Gastroesophageal sphincter (tissue), 4 donors: ENCODE measurements around the gene AP3S2. TPM values are rescaled to one million over a fixed set of nuclear protein-coding genes. Genes with fewer than 3 reads are reported as not detected.

Experiments
- ATAC-seq: fragments of 150-250 bp; one replicate; pipeline ENCODE4 v1.9.1; 2016; ENCODE audit warnings: mild to moderate bottlenecking, moderate library complexity
- H3K27ac ChIP-seq, 4 donors: fragments of 200-600 bp; sonication (generic) in 3 of 4; 1 replicate in 3 of 4; 2 replicates in 1 of 4; pipeline ENCODE4 v1.5.1; 2016 to 2019
- H3K27me3 ChIP-seq: fragments of 200-600 bp; sonication (generic); one replicate; pipeline ENCODE4 v1.5.1; 2019
- H3K36me3 ChIP-seq, 2 donors: fragments of 200-600 bp; sonication (generic); one replicate each; pipeline ENCODE4 v1.5.1; 2019; ENCODE audit warnings: control low read depth in 1 of 2
- H3K4me1 ChIP-seq, 3 donors: fragments of 200-600 bp; sonication (generic); 1 replicate in 2 of 3; 2 replicates in 1 of 3; pipeline ENCODE4 v1.5.1; 2016 to 2019; ENCODE audit warnings: control low read depth in 2 of 3
- H3K4me3 ChIP-seq, 2 donors: fragments of 200-600 bp; sonication (generic); one replicate each; pipeline ENCODE4 v1.5.1; 2019; ENCODE audit warnings: mild to moderate bottlenecking in 1 of 2, moderate library complexity in 1 of 2
- H3K9me3 ChIP-seq, 3 donors: fragments of 200-600 bp; sonication (generic); one replicate each; pipeline ENCODE4 v1.5.1; 2017 to 2019; ENCODE audit warnings: control low read depth in 2 of 3
- EP300 ChIP-seq: sonication (generic); formaldehyde crosslinking; IDR thresholded peaks from one replicate; pipeline ENCODE4 v1.6.1; 2017; ENCODE audit warnings: antibody characterized with exemption, mild to moderate bottlenecking
- POLR2A ChIP-seq, 2 donors: fragments of 450-650 bp; IDR thresholded peaks; one replicate each; pipeline ENCODE4 v1.6.1; 2017; ENCODE audit warnings: antibody characterized with exemption in 2 of 2, mild to moderate bottlenecking in 2 of 2, moderate library complexity in 1 of 2
- POLR2AphosphoS5 ChIP-seq: sonication (generic); formaldehyde crosslinking; IDR thresholded peaks from one replicate; pipeline ENCODE4 v1.6.1; 2017; ENCODE audit warnings: antibody characterized with exemption
- WGBS, 2 donors: methylation state at CpG; one replicate each; pipeline ENCODE4 v1.1.5; 2018; ENCODE audit warnings: low coverage in 1 of 2; 5-methylcytosine and 5-hydroxymethylcytosine counted together
- total RNA-seq, 4 donors: library from RNA; depleted of rRNA; stranded (reverse); fragments of >200 nt; gene quantifications; one replicate each; pipeline ENCODE4 v1.1.0, GENCODE V29; 2016
- TF ChIP-seq, protein P1 (sequence below), 4 experiments: fragments of 200-600 bp in 2 of 4; fragments of 450-650 bp in 2 of 4; sonication (generic) in 1 of 4; IDR thresholded peaks; one replicate each; pipeline ENCODE4 v1.5.1; 2017 to 2019; ENCODE audit warnings: antibody characterized with exemption in 4 of 4, mild to moderate bottlenecking in 2 of 4, moderate library complexity in 2 of 4

Gene AP3S2
- total RNA-seq, 4 donors from 2014 or later, result 38.9 to 60.2 (median 46.2) TPM

DNA sequence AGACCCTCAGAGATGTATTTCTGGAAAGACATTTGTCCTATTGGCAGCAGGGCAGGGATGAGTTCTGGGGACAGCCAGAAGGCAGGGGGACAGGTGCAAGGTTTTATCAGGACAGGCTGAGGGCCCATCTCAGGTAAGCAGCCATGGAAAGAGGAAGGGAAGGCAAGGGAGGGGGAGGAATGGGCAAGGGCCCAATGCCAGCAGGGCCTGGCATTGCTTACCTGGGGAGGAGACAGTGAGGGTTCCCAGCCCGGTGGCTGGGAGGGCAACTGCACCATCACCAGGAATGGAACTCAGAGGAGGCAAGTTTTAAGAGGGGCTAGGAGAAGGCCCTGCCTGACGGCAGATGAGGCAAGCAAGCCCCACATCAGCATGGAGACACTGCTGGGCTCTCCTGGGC lies 15.8 kb upstream of the AP3S2 start:
- Histone ChIP-seq H3K36me3 (peaks cover 0 to 57% of the 10 kb centered on the region in 2 donors), H3K4me3 (no peak overlapping the region), H3K27ac (no peak overlapping the region), H3K4me1 (peaks cover 0 to 28% (median 0%) of the 10 kb centered on the region in 3 donors), H3K9me3 (no peaks in the 10 kb centered on the region), H3K27me3 (no peaks in the 10 kb centered on the region)
- TF ChIP-seq, protein P1, sequence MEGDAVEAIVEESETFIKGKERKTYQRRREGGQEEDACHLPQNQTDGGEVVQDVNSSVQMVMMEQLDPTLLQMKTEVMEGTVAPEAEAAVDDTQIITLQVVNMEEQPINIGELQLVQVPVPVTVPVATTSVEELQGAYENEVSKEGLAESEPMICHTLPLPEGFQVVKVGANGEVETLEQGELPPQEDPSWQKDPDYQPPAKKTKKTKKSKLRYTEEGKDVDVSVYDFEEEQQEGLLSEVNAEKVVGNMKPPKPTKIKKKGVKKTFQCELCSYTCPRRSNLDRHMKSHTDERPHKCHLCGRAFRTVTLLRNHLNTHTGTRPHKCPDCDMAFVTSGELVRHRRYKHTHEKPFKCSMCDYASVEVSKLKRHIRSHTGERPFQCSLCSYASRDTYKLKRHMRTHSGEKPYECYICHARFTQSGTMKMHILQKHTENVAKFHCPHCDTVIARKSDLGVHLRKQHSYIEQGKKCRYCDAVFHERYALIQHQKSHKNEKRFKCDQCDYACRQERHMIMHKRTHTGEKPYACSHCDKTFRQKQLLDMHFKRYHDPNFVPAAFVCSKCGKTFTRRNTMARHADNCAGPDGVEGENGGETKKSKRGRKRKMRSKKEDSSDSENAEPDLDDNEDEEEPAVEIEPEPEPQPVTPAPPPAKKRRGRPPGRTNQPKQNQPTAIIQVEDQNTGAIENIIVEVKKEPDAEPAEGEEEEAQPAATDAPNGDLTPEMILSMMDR (IDR thresholded peaks at IDR 0.05), result no peak
- no peak for TF ChIP-seq POLR2AphosphoS5
- TF ChIP-seq EP300, result no peak
- no peak for TF ChIP-seq POLR2A (IDR thresholded peaks at IDR 0.05)
- 33 to 83% methylated on average over 1 of the region's 2 CpGs for WGBS, 2 donors
- no peak for ATAC-seq

DNA sequence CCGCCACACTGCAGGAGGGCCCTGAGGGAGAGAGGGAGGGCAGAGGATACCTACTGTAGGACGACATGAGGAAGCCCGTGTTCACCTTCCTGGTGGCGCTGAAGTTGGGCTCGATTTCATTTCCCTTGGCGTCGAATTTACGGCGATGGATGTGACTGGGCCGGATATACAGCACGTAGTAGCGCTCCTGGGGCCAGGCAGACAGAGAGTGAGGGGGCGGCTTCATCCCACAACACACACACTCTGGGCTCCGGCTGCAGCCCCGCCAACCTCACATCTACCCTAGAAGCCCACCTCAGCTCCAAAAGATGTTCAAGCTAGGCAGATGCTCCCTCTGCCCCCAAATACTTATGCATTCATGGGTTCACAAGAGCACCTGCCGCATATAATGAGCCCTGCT lies 14.4 kb upstream of the AP3S2 start:
- WGBS, 2 donors, result 80 to 88% methylated on average over 5 of the region's 16 CpGs

DNA sequence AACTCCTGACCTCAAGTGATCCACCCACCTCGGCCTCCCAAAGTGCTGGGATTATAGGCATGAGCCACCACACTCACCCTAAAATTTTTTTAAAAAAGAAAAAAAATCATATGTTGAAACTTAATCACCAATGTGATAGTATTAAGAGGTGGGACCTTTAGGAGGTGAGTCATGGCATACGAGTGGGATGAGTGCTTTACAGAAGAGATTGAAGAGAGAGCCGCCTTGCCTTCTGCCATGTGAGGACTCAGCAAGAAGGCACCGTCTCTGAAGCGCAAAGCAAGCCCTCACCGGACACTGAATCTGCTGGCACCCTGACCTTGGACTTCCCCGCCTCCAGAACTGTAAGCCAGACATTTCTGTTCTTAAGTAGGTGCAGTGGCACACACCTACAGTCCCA lies 13.5 kb upstream of the AP3S2 start:
- TF ChIP-seq, protein P1 (IDR thresholded peaks at IDR 0.05), result no peak
- TF ChIP-seq POLR2AphosphoS5 (no peak), EP300 (no peak), POLR2A (IDR thresholded peaks at IDR 0.05) (no peak)
- Histone ChIP-seq H3K27ac (no peak overlapping the region), H3K36me3 (peaks cover 0 to 80% of the 10 kb centered on the region in 2 donors), H3K4me3 (no peak overlapping the region), H3K9me3 (no peaks in the 10 kb centered on the region), H3K27me3 (no peaks in the 10 kb centered on the region), H3K4me1 (peaks cover 0 to 20% (median 0%) of the 10 kb centered on the region in 3 donors)
- WGBS, 2 donors, result 89 to 100% methylated on average over 1 to 3 of the region's 7 CpGs
- ATAC-seq, result no peak

More for the DNA sequence above, 14.4 kb upstream of the AP3S2 start:
- H3K4me1 ChIP-seq, result peaks cover 0 to 24% (median 0%) of the 10 kb centered on the region in 3 donors
- H3K9me3 ChIP-seq, result no peaks in the 10 kb centered on the region
- ATAC-seq, result no peak
- TF ChIP-seq, protein P1 (IDR thresholded peaks at IDR 0.05), result no peak
- peaks cover 0 to 71% of the 10 kb centered on the region in 2 donors for H3K36me3 ChIP-seq
- H3K27ac ChIP-seq, result no peak overlapping the region
- H3K27me3 ChIP-seq, result no peaks in the 10 kb centered on the region
- H3K4me3 ChIP-seq, result no peak overlapping the region

DNA sequence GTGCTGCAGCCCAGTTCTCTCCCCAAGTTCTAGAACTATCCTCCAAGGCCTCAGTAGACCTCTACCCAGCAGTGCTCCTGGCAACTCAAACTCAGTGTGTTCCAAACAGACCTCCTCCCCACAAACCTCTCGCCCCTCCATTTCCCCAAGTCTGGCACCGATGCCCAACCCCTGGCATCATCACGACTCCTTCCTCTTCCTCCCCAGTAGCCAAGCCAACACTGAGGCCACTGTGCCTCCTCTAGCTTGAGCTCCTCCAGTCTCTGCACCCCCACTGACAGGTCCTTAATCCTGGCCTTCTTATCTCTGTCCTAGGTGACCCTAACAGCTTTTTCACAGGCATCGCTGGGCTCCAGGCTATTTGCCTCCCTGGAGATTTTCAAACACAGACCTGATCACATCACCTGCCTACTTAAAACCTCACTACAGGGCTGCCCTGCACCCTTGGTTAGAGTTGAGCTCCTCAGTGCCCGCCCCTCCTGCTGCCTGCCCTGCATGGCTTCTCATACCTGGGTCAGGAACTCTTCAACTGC lies 12.1 kb upstream of the AP3S2 start:
- Histone ChIP-seq H3K36me3 (peaks cover 0 to 94% of the 10 kb centered on the region in 2 donors), H3K4me3 (no peak overlapping the region), H3K27me3 (no peaks in the 10 kb centered on the region), H3K27ac (no peak overlapping the region), H3K9me3 (no peaks in the 10 kb centered on the region), H3K4me1 (peaks cover 0 to 7% (median 0%) of the 10 kb centered on the region in 3 donors)
- TF ChIP-seq, protein P1 (IDR thresholded peaks at IDR 0.05), result no peak
- TF ChIP-seq POLR2AphosphoS5 (no peak), EP300 (no peak), POLR2A (IDR thresholded peaks at IDR 0.05) (no peak)
- ATAC-seq, result no peak
- WGBS, 2 donors, result 94 to 100% methylated on average over 1 to 5 of the region's 5 CpGs

DNA sequence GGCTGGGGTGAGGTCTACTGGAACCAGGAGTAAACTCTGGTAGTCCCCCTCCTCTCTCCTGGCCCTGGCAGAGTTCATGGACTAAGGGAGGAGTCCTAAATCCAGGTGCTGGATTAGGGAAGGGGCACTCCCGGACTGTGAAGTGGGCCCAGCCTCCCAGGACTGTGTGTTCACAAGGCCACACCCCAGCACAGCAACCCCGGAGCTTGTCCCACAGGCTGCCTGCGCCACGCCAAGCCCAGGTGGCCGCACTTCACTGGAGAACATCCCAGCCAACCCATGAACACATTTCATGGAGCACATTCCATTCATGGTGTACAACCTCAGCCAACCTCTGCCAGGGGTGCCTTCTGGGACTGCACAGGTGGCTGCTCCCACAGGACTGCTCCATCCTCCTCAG lies 10.7 kb upstream of the AP3S2 start:
- WGBS, 2 donors, result no CpG with 5 or more reads among the region's 5 CpGs
- no peaks in the 10 kb centered on the region for H3K4me1 ChIP-seq
- no peak for TF ChIP-seq POLR2AphosphoS5
- no peak for TF ChIP-seq POLR2A (IDR thresholded peaks at IDR 0.05)
- no peak for TF ChIP-seq EP300
- TF ChIP-seq, protein P1 (IDR thresholded peaks at IDR 0.05), result no peak
- H3K27me3 ChIP-seq, result no peaks in the 10 kb centered on the region
- H3K27ac ChIP-seq, result no peak overlapping the region
- H3K4me3 ChIP-seq, result no peak overlapping the region
- ATAC-seq, result no peak
- peaks cover 0 to 97% of the 10 kb centered on the region in 2 donors for H3K36me3 ChIP-seq
- no peaks in the 10 kb centered on the region for H3K9me3 ChIP-seq
